Measurements from ENCODE around the gene LTC4S. TPM values are rescaled to one million over a fixed set of nuclear protein-coding genes. Genes with fewer than 3 reads are reported as not detected.

The LTC4S gene
- polyA plus RNA-seq, 1 experiment, result 0.40 TPM

DNA sequence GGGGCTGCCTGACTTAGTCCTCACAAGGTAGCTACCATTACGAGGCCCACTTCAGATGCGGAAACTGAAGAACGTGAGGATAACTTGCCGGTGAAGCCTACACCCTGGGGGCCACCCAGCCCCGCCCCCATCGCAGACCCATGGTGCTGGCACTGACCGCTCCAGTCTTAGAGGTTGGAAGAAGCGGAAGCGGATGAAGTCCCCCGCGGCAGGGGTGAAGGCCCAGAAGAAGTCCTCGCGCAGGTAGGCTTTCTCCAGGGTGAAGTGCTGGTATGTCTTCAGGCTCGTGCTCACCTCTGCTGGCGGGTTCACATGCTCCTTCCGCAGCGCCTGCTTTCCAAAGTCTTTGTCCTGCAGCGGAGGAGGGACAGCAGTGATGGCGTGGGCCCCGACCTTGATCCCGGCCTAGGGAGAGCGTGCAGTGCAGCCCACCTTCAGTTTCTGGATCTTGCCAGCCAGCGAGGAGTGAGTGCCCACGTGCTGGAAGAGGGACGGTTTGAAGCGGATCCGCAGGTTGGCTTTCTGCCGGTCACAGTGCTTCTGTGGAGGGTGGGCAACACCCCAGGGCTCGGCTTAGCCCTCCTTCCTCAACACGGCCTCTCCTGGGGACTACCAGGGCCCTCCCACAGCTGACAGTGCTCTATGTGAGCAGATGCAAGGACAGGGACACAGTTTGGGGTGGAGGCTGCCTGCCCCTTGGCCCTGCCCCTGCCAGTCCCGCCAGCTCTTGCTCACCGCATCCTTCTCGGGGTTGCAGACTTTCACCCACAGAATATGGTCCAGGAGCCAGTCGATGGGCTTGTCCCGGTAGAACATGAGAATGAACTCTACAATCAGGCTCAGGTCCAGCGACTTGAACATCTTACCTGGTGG lies 5.2 kb downstream of the LTC4S start:
- H3K27me3 ChIP-seq (ENCODE audit: control insufficient read depth, insufficient read depth, low read length), result no peaks in the 10 kb centered on the region
- TF ChIP-seq, protein P1, sequence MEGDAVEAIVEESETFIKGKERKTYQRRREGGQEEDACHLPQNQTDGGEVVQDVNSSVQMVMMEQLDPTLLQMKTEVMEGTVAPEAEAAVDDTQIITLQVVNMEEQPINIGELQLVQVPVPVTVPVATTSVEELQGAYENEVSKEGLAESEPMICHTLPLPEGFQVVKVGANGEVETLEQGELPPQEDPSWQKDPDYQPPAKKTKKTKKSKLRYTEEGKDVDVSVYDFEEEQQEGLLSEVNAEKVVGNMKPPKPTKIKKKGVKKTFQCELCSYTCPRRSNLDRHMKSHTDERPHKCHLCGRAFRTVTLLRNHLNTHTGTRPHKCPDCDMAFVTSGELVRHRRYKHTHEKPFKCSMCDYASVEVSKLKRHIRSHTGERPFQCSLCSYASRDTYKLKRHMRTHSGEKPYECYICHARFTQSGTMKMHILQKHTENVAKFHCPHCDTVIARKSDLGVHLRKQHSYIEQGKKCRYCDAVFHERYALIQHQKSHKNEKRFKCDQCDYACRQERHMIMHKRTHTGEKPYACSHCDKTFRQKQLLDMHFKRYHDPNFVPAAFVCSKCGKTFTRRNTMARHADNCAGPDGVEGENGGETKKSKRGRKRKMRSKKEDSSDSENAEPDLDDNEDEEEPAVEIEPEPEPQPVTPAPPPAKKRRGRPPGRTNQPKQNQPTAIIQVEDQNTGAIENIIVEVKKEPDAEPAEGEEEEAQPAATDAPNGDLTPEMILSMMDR (IDR thresholded peaks at IDR 0.05; ENCODE audit: low read depth, low read length), result no peak
- ChIA-PET CTCF (no interaction called here), POLR2A (no interaction called here)
- no peak overlapping the region for H3K27ac ChIP-seq (ENCODE audit: low read depth, low read length)
- no peaks in the 10 kb centered on the region; the same call in 1 of the 2 replicates for H3K9me3 ChIP-seq (ENCODE audit: control insufficient read depth, insufficient read depth, low read length)
- H3K4me3 ChIP-seq (ENCODE audit: low read depth, low read length), result no peak overlapping the region
- no peak for DNase-seq (ENCODE audit: low read depth, low spot score)

DNA sequence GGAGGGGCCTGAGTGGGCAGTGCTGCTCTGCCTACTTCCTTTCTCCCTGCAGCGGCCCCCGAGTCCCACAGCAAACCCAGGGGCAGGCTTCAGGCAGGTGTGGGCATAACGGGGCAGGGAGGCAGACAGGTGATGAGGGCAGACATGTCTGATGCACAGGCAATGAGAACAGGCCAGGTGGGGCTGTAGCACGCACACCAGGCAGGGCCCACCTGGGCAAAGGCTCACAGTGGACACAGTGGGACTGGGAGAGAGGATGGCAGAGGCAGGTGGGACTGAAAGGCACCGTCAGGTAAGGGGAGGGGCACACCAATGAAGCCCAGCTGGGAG lies 5.8 kb downstream of the LTC4S start:
- CTCF ChIA-PET, result no interaction called here
- POLR2A ChIA-PET, result no interaction called here

DNA sequence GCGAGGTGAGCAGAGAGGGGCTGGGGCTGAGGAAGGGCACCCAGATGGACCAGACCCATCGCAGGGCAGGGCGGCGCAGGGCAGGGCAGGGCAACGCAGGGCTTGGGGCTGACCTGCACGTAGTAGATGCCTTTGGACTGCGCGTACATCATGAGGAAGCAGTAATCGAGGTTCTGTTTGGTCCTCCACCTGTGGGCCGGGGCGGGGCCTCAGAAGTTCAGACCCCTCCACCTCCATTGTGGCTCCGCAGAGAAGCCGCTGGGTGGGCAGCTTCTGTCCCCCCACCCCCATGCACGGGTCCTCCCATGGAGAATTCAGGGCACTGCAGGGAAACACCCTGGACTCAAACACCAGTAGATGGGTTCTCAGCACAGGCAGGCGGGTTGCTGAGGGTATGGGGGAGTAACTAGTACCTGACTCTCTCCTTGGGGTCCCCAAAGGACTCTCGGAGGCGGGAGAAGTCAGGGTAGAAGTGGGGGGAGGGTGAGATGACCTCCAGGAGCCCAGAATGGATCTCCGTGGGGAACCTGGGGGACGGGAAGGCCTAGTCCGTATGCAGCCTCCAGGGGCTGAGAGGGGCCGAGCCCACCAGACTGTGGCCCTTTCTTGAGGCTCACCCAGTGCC lies 6.4 kb downstream of the LTC4S start:
- ChIA-PET CTCF (no interaction called here), POLR2A (interaction anchor here (0.7 kb wide), 1 partner anchor 68 kb away, joined by 3 read pairs; no protein-coding TSS in a partner anchor)
- H3K4me3 ChIP-seq (ENCODE audit: low read depth, low read length), result no peak overlapping the region
- H3K27me3 ChIP-seq (ENCODE audit: control insufficient read depth, insufficient read depth, low read length), result no peaks in the 10 kb centered on the region
- TF ChIP-seq, protein P1 (IDR thresholded peaks at IDR 0.05; ENCODE audit: low read depth, low read length), result no peak
- DNase-seq (ENCODE audit: low read depth, low spot score), result no peak
- H3K9me3 ChIP-seq (ENCODE audit: control insufficient read depth, insufficient read depth, low read length), result no peaks in the 10 kb centered on the region; the same call in 1 of the 2 replicates
- no peak overlapping the region for H3K27ac ChIP-seq (ENCODE audit: low read depth, low read length)

More for the DNA sequence above, 5.8 kb downstream of the LTC4S start:
- TF ChIP-seq, protein P1 (IDR thresholded peaks at IDR 0.05; ENCODE audit: low read depth, low read length), result no peak
- Histone ChIP-seq H3K27ac (ENCODE audit: low read depth, low read length) (no peak overlapping the region), H3K9me3 (ENCODE audit: control insufficient read depth, insufficient read depth, low read length) (no peaks in the 10 kb centered on the region; the same call in 1 of the 2 replicates), H3K27me3 (ENCODE audit: control insufficient read depth, insufficient read depth, low read length) (no peaks in the 10 kb centered on the region), H3K4me3 (ENCODE audit: low read depth, low read length) (no peak overlapping the region)
- no peak for DNase-seq (ENCODE audit: low read depth, low spot score)

DNA sequence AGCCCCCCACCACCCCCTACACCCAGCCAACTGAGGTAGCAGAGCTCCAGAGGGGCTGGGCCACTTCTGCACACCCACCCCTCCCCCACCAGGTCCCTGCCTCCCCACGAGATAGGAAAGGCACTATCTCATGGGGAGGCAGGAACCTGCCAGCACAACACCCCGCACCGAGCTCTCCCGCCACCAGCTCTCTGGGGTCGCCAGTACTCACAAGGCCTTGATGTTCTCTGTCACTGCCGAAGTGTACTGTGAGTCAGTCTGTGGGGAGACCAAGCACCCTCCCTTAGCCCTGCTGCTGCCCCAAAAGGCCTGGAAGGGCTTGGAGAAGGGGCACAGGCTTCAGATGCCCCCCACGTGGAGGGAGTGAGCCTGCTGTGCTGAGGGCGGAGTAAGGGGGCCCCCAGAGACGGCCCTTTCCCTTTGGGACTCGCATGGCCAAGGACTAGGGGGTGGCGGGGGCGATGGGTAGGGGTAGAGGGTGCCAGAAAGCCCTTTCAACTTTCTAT lies 7.0 kb downstream of the LTC4S start:
- TF ChIP-seq, protein P1 (IDR thresholded peaks at IDR 0.05; ENCODE audit: low read depth, low read length), result no peak
- Histone ChIP-seq H3K4me3 (ENCODE audit: low read depth, low read length) (no peak overlapping the region), H3K27ac (ENCODE audit: low read depth, low read length) (no peak overlapping the region), H3K27me3 (ENCODE audit: control insufficient read depth, insufficient read depth, low read length) (no peaks in the 10 kb centered on the region), H3K9me3 (ENCODE audit: control insufficient read depth, insufficient read depth, low read length) (no peaks in the 10 kb centered on the region; the same call in 1 of the 2 replicates)
- DNase-seq (ENCODE audit: low read depth, low spot score), result no peak
- CTCF ChIA-PET, result no interaction called here
- POLR2A ChIA-PET, result interaction anchor here (0.7 kb wide), 1 partner anchor 68 kb away, joined by 3 read pairs; no protein-coding TSS in a partner anchor

Data from AG04450 (cell line).